HG02885 (cell line): ENCODE results near the gene CDK5RAP3.
"Not testable (repeated sequence)": the region's sequence is repeated elsewhere in the genome, so short reads cannot be mapped to it uniquely, and the experiment has no call there.

Experiments
- ATAC-seq: cut with Tn5 transposase; IDR thresholded peaks from one replicate; pipeline ENCODE4 v1.9.1; 2021; ENCODE audit warnings: mild to moderate bottlenecking; ENCODE audit not compliant: unreplicated experiment, poor library complexity

CDK5RAP3 gene

GRCh38 chr17:48016112-48016511 lies 45.2 kb downstream of the CDK5RAP3 start:
- ATAC-seq = no peak

- not testable (repeated sequence) for ATAC-seq
Observed at GRCh38 chr17:48017817-48018158, 46.9 kb downstream of the CDK5RAP3 start.

GRCh38 chr17:48021934-48022333 lies 51.0 kb downstream of the CDK5RAP3 start:
- no peak for ATAC-seq

GRCh38 chr17:48022901-48023300 lies 52.0 kb downstream of the CDK5RAP3 start:
- no peak for ATAC-seq

- no peak for ATAC-seq
Observed at GRCh38 chr17:48023400-48024148, 52.7 kb downstream of the CDK5RAP3 start.

- no peak for ATAC-seq
Observed at GRCh38 chr17:48024149-48025039, 53.5 kb downstream of the CDK5RAP3 start.

GRCh38 chr17:48025040-48025903 lies 54.4 kb downstream of the CDK5RAP3 start:
- ATAC-seq = peak; percentile 94

GRCh38 chr17:48025904-48026501 lies 55.1 kb downstream of the CDK5RAP3 start:
- no peak for ATAC-seq

- ATAC-seq = no peak
Observed at GRCh38 chr17:48026502-48027321, 55.8 kb downstream of the CDK5RAP3 start.

- ATAC-seq = no peak
Observed at GRCh38 chr17:48027322-48027981, 56.5 kb downstream of the CDK5RAP3 start.

- ATAC-seq = no peak
Observed at GRCh38 chr17:48028736-48029135, 57.8 kb downstream of the CDK5RAP3 start.

- no peak for ATAC-seq
Observed at GRCh38 chr17:48030531-48030930, 59.6 kb downstream of the CDK5RAP3 start.
